ENCODE measurements around the gene NMT1.

NMT1 gene

DNA sequence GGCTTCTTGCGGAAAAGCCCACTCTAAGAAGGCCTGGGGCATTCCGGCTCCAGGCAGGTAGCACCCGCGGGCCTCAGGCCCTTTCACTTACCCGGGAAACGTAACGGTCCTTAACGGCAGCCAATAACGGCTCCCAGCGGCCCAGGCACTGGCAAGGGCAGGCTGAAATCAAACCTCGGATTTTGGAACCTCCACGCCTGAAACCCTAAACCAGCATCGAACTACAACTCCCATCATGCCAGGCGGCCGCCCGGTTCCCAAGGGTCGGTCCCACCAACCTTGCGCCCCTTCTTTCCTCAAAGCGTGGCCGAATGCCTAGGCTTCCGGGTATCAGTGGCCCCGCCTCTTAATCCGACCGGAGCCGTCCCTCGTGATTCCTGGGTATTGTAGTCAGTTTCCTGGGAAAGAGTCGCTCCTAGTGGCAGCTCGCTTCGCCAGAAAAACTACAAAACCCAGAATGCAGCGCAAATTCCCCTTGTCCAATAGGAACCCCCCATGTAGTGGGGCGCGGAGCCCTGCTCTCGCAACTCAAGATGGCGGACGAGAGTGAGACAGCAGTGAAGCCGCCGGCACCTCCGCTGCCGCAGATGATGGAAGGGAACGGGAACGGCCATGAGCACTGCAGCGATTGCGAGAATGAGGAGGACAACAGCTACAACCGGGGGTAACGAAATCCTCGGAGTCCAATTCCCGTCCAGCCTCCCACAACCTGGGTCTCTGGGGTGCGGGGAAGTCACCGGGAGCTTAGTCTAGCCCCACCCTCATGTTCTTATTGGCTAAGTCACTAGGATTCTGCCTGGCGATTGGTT, at the start of gene NMT1:
TSS of gene NMT1 (plus strand) at position 521 of the 809 bp plus-strand sequence. CDS start at position 534, 13 bp downstream.
- DNase-seq: peak; percentile 100
- in situ Hi-C loops (cut with HindIII; ENCODE audit: low pct_ligation_motif_present, low pct_unique_long_range_greater_than_20kb, low sequenced_read_pairs): no loop called here

DNA sequence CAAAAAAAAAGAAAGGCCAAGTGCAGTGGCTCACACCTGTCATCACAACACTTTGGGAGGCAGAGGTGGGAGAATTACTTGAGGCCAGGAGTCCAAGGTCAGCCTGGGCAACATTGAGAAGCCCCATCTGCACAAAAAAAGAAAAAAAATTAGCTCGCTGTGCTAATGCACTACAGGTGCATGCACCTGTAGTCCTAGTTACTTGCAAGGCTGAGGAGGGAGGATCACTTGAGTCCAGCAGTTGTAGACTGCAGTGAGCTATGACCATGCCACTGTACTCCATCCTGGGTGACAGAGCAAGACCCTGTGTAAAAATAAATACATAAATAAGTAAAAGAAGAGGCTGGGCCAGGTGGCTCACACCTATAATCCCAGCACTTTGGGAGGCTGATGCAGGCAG, 49.4 kb upstream of the NMT1 start:
- DNase-seq: no peak
- in situ Hi-C loops (cut with HindIII; ENCODE audit: low pct_ligation_motif_present, low pct_unique_long_range_greater_than_20kb, low sequenced_read_pairs): no loop called here

DNA sequence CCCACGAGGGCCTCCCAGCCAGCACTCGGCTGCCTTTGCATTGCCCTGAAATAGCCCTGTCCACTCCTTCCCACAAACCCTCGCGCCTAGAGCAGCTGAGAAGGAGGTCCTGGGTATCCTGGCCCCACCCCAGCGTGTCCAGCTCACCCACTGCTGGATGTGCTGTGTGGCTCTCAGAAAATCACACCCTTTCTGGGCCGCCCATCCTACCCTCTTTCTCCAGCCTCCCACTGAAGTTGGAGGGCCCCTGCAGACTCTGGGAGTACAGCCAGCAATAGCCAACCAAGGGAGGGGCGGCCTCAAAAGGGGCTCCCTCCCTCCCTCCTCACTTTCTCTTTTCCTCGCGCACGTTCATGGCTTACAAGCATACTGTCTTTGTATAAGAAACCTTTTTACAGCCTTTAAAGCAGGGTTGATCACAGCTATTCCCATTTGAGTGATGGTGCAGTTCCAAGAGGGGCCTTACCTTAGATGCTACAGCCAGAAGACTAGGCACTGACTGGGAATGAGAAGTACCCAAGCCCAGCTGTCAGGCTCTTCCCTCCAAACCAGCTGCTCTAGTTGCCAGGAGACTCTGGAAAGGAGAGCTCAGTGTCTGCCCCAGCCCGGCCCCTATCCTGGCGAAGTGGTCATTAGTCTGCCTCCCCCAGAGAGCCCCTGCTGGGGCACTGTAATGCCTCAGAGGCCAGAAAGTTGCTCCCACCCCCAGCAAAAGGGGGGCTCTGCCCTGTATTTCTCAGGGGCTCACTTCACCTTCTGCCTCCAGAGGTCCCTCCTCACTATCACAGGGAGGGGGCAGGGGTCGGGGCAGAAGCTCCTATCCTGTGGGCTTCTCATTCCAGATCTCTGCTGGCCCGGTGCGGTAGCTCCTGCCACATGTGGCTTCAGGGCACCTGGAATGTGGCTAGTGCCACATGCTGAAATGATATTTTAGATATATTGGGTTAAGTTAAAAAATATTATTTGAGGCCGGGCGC, 47.8 kb upstream of the NMT1 start:
- in situ Hi-C loops (cut with HindIII; ENCODE audit: low pct_ligation_motif_present, low pct_unique_long_range_greater_than_20kb, low sequenced_read_pairs): no loop called here
- no peak for DNase-seq

DNA sequence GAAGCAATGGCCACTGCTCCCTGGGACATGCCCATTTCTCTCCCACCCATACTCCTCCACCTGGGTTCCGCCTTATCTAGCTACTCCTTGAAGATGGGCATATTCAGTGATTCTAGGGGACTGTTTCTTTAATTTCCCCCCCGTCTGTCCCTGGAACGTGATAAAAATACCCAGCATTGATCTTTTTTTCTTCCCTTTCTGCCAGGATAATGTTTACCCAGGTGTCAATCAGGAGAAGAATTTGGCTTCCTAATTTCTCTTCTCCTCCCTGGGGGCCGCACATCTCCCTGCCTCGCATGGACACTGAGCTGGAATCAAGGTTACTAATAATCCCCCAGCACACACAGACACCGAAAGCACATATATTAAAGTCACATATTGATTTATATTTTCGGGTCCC, 44.9 kb upstream of the NMT1 start:
- in situ Hi-C loops (cut with HindIII; ENCODE audit: low pct_ligation_motif_present, low pct_unique_long_range_greater_than_20kb, low sequenced_read_pairs): no loop called here
- DNase-seq: no peak

DNA sequence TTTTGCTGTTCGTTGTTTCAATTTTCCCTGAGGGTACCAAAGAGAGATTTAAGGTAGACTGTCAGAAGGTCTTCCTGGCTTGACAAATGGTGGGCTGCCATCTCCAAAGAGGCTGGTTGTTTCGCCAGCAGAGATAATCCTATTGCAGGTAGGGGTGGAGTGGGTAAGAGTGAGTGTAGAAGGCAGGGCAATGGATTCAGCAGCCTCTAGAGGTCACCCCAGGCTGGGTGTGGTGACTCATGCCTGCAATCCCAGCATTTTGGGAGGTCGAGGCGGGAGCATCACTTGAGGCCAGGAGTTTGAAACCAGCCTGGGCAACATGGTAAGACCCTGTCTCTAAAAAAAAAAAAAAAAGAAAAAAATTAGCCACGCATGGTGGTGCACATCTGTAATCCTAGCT, 44.3 kb upstream of the NMT1 start:
- in situ Hi-C loops (cut with HindIII; ENCODE audit: low pct_ligation_motif_present, low pct_unique_long_range_greater_than_20kb, low sequenced_read_pairs): no loop called here
- DNase-seq: peak; percentile 32

DNA sequence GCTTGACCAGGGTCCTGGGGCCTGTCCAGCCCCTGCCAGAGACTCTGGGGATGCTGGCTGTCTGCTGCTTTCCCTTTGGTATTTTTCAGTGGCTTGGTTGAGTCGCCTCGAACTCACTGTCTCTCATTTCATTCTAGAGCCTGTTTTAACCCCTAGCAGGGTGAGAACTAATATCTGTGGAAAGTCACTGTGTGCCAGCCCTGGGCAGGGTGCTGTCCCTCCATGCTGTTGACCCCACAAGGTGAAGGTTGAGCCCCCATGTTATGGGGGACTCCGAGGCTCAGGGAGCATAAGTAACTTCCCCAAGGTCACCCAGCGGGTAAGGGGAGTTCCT, 42.6 kb upstream of the NMT1 start:
- DNase-seq: no peak
- in situ Hi-C loops (cut with HindIII; ENCODE audit: low pct_ligation_motif_present, low pct_unique_long_range_greater_than_20kb, low sequenced_read_pairs): no loop called here

DNA sequence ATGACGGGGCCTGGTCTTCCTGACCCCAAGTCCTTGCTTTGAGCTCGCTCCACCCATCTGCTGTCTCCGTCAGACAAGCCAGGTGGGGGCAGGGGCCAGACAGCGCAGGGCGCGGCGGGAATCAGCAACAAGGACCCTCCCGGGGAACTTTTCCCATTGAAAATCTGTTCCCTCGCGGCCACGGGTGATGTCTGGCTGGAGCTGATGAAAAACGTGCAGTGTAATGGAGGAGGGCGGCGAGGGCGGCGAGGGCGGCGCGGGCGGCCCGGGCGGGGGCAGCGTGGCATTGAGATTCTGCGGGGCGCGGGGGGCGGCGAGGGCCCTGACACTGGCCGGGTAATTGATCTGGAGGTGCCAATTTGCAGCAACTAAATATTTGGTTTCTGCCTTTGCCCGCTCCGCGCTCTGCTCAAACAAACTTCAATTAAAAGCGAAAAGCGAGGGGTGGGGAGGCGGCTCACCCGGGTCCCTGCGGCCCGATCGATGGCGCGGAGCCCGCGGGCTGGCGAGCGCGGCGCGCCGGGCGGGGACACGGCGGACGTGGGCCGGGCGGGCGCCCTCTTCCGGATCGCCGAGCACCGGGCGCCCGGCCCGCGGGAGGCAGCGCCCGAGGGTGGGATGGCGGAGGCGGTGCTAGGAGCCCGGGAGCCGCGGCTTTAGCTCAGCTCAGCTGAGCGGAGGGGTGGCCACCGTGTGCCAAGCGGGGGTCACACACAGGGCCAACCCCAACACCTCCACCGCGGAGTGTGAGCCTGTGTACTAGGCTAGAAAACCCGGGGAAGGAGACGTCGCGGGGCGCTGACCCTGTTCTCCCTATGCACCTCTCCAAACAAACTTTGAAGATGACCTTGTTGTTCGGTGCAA, 42.0 kb upstream of the NMT1 start:
- peak; percentile 62 for DNase-seq
- in situ Hi-C loops (cut with HindIII; ENCODE audit: low pct_ligation_motif_present, low pct_unique_long_range_greater_than_20kb, low sequenced_read_pairs): no loop called here

DNA sequence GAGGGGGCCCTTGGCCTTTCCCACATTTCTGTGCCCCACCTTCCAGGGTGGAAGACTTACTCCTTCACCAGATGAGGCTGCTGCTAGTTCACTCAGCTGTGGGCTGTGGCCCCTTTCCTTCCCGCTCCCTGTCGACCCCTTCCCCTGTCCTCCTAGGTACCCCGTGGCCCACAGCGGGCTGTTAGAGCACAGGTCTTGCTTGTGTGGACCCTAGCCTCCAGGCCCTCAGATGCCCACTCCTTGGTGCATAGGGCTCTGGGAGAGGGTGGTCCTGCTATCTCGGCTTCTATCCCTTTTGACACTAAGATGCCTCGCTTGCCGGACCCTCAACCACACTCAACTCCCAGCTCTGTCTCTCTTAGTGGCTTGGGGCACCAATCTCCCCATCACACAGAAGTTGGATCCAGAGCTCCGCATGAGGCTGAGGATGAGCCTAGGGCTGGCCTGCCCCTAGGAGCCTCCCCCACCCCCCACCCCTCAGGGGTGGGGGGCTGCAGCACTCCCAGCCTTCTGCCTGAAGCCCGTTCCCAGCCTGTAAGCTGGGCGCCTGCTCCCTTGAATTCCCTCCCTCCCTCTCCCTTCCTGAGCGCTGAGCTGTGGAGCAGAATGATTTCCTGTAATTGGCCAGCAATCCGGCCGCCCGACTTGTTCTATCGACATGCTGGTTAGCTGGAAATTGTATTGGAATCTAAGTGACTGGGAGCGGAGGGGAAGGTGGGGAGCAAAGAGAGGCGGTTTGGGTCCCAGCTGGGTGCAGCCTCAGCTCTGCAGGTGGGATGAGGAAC, 40.6 kb upstream of the NMT1 start:
- peak; percentile 48 for DNase-seq
- in situ Hi-C loops (cut with HindIII; ENCODE audit: low pct_ligation_motif_present, low pct_unique_long_range_greater_than_20kb, low sequenced_read_pairs): loop anchor here (10.0 kb wide), 1 partner anchor 104 kb away; no protein-coding TSS in a partner anchor

DNA sequence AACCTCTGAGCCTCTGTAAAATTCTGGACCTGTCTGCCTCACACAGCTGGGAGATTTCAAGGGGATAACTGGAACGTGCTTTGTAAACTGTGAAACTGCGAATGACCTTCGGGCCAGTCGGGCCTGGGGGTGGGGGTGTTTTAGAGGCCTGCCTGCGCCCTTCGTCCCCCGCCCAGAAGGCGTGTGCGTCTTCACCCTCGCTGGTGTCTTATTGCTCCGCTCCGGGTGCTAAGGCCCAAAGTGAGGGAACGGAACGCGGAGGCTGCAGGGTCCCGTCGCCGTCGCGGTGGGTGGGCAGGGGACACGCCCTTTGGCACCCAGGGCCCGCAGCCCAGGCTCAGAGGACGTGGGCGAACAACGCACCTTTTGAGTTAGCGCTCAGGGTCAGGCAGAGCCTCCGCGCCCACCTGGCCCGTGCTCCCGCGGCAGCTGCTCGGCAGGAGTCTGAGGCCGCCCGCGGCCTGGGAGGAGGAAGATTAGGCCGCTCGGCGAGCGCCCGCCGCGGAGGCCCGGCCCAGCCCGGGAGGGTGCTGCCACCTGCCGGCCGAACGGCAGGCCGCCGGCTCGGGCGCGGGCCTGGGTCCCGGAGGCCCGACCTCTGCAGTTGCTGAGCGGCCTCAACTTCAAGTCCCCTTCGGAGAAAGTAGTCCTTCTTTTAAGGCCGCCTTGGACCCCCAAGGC, 39.4 kb upstream of the NMT1 start:
- in situ Hi-C loops (cut with HindIII; ENCODE audit: low pct_ligation_motif_present, low pct_unique_long_range_greater_than_20kb, low sequenced_read_pairs): loop anchor here (10.0 kb wide), 1 partner anchor 103 kb away; no protein-coding TSS in a partner anchor
- DNase-seq: peak; percentile 73

DNA sequence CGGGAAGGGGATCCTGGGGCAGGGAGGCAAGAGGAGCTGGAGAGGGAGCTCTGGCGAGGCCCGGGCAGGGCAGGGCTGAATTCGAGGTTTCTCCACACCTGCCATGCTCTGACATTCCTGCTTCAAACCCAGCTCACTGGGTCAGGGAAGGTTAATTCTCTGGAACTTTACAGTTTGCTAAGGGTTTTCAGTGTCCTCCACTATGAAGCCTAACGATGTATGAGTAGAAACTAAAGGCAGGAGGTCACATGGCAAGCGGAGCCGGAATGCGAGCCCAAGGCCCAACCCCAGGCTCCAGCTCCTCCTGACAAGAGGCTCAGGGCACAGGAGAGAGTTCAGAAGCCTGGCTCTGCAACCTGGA, 38.8 kb upstream of the NMT1 start:
- in situ Hi-C loops (cut with HindIII; ENCODE audit: low pct_ligation_motif_present, low pct_unique_long_range_greater_than_20kb, low sequenced_read_pairs): loop anchor here (10.0 kb wide), 1 partner anchor 103 kb away; no protein-coding TSS in a partner anchor
- DNase-seq: no peak

DNA sequence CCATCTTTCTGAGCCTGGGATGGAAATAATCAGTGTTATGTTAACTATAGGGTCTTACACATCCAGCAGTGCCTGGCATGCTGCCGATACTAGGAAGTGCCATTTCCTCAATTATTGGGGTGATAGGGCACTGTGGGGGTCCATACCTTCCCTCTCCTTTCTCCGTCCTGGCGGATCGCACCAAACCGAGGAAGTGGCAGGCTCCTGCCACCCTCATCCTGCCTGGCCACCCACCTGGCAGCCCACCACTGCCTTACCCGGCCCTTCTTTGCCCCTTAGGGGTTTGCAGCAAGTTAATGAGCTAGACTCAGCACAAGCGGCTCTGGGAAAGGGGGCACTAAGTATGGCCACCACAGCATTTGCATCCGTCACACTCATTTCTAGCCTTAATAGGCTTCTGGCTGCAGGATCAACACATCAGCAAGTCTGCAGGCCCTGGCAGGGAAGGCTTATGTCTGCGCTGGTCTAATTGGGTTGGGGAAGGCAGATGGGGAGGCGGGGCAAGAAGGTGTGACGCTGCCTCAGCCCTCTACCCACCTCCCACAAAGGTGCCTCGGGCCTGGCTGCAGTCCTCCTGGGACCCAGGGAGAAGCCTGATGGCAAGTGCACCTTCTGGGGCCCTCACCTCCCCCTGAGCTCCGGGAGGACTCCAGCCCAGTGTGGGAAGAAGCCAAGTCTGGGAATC, 38.3 kb upstream of the NMT1 start:
- no peak for DNase-seq
- in situ Hi-C loops (cut with HindIII; ENCODE audit: low pct_ligation_motif_present, low pct_unique_long_range_greater_than_20kb, low sequenced_read_pairs): loop anchor here (10.0 kb wide), 1 partner anchor 102 kb away; no protein-coding TSS in a partner anchor

DNA sequence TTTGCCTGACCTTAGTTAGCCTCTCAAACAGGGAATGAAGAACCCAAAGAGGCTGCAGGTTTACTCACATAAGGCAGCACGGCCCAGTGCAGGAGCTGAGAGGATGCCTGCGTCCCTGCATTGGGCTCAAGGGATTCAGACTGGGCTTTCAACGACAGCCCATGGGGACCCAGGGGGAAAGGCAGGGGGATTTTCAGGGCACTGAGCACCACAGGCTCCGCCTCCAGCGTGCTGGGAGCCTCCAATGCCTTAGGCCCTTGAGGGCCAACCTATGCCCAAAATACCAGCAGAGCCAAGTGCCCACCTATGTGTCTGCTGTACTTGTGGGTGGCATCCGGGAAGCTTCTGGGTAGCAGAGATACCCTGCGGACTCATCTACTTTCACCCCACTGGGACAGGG, 32.0 kb upstream of the NMT1 start:
- in situ Hi-C loops (cut with HindIII; ENCODE audit: low pct_ligation_motif_present, low pct_unique_long_range_greater_than_20kb, low sequenced_read_pairs): loop anchor here (10.0 kb wide), 1 partner anchor 96 kb away; no protein-coding TSS in a partner anchor
- no peak for DNase-seq

DNA sequence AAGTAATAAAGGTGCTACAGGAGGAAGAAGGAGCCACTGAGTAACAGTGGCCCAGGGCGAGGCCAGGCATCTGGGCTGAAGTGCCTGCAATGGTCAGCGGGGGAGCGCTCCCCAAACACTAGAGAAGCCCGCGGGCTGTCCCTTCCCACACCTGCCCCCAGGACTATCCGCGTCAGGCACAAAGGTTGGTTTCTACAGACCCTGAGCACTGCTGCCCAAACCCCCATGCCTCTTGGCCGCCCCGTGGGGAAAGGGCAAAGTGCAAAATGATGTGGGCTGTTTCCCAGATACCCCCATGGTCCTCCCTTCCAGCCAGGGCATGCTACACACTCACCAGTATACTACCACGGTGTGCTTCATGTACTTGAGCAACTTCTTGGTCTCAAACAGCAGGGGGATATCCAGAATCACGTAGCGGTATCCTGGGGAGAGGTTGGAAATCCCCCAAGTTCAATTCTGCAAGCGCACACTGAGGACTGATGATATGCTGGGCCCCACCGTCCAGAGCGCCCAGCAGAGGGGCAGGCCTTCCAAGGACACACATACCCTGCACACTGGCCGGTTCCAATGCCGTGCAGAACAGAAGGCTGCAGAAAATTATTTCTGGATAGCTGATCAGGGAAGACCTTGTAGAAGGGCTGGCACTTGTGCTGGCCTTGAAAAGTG, 31.2 kb upstream of the NMT1 start:
- no peak for DNase-seq
- in situ Hi-C loops (cut with HindIII; ENCODE audit: low pct_ligation_motif_present, low pct_unique_long_range_greater_than_20kb, low sequenced_read_pairs): loop anchor here (10.0 kb wide), 1 partner anchor 95 kb away; no protein-coding TSS in a partner anchor

DNA sequence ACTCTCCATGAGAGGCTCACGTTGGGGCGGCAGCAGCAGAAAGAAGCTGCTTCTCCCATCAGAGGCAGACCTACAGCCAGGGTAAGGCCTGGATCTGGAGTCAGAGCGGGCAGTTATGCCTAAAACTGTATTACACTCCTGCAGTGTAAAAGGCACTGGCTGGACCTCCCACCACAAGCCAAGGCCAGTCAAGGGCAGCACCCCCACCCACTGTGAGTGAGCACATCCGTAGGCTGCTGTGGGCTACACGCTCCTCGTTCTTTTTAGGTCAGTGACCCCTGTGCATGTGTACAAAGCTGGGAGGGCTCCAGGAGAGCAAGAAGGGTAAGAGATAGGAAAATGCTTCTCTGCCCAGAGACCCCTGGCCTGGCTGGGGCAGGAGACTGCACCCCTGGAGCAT, 30.4 kb upstream of the NMT1 start:
- in situ Hi-C loops (cut with HindIII; ENCODE audit: low pct_ligation_motif_present, low pct_unique_long_range_greater_than_20kb, low sequenced_read_pairs): no loop called here

DNA sequence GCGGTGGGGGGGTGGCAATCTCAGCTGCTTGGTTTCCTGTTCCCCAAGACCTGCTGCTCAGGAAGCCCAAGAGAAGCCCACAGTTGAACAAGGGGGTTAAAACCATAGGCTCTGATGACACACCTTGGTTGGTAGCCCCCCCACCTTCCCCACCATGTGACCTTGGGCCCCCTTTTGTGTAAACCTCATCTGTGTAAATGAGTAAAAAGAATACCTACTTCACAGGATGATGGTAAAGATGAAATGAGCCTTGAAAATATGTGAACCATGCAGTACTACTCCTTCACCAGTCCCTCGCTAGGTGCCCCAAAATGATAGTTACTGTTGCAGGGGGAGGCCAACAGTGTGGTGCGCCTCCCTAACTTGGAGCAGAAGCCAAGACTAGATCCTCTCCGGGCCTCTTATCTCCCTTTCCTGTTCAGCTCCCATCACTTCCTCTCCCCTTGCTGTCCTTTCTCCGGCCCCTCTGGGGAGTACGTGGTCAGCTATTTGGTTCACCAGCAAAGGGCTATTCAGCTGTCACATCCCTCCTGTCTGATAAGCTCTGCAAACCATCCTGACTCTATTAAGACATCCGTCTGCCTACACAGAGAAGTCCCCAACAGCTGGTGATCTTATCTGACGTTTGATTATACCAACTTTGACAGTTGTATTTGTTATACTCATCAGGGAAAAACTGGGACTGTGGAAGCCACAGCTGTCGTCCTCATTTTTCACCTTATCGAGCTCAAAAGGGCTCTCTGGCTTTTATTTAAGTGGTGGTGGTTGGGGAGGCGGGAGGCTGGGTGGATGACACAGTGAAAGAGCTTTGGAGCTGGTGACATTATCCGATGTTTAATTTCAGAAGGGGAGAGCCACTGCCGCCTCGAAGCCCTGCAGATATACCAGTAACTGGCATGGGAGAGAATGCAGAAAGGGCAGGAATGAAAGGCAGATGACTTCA, 29.6 kb upstream of the NMT1 start:
- no peak for DNase-seq
- in situ Hi-C loops (cut with HindIII; ENCODE audit: low pct_ligation_motif_present, low pct_unique_long_range_greater_than_20kb, low sequenced_read_pairs): no loop called here

More for the DNA sequence above, 30.4 kb upstream of the NMT1 start:
- no peak for DNase-seq

Data from ACHN (cell line).